GM12892 (cell line): Measurements from ENCODE around the gene CDH13.

ENCODE experiments used
- POLR2A ChIP-seq: IDR thresholded peaks from 2 replicates; pipeline ENCODE4 v1.6.1; 2011; ENCODE audit warnings: low read depth, low read length, control low read depth
- POLR2AphosphoS5 ChIP-seq: IDR thresholded peaks from 2 replicates; pipeline ENCODE4 v1.6.1; 2011; ENCODE audit warnings: low read depth, low read length, control low read depth
- TAF1 ChIP-seq: IDR thresholded peaks from 2 replicates; pipeline ENCODE4 v1.6.1; 2011; ENCODE audit warnings: low read depth, mild to moderate bottlenecking, control low read depth, low read length, borderline replicate concordance

DNA sequence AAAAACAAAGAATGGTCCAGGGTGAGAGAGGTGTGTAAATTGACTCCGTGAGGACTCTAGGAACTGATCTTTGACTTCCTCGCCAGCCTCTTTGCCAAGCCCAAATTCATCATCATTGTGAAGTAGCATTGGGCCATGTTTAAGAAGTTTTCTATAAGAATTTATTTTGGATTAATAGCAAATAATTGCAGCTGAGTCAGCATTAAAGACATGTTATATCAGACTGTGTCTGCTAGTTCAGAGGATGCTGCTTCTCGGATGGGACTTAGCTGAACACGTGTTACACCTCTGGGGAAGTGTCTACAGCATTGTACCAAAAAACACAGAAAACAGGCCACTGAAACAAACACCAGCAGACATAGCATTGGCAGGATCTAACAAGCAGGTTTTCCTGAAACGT is 366.6 kb downstream of the CDH13 start:
- TF ChIP-seq POLR2AphosphoS5: no peak
- TF ChIP-seq POLR2A: no peak
- TF ChIP-seq TAF1: no peak
